GM12878 (cell line): Measurements from ENCODE around the gene GPER1. TPM values are rescaled to one million over a fixed set of nuclear protein-coding genes. Genes with fewer than 3 reads are reported as not detected.

Experiments
- ATAC-seq: fragments of 200-7000 bp; cut with Tn5 transposase; 3 replicates; pipeline ENCODE4 v1.9.1; 2020; ENCODE audit warnings: mild to moderate bottlenecking, moderate library complexity
- BruUV-seq: library from RNA; stranded (reverse); fragments of 400-500 nt; replicated peaks from 2 replicates; lab custom pipeline; 2021; lab: Mats Ljungman, UMichigan
- CTCF ChIA-PET: fragments of 300-600 bp; sonication (Branson Sonifier 250); formaldehyde crosslinking; extraction: SDS; loops from one replicate; lab custom pipeline; 2021; ENCODE audit warnings: inconsistent platforms; lab: Yijun Ruan, JAX
- POLR2A ChIA-PET: fragments of 350-600 bp; formaldehyde crosslinking; extraction: SDS; loops from one replicate; lab custom pipeline; 2021; ENCODE audit warnings: inconsistent platforms; lab: Charles Lee
- RAD21 ChIA-PET: fragments of 300-600 bp; sonication (Branson Sonifier 250); formaldehyde crosslinking; loops from one replicate; lab custom pipeline; 2023; ENCODE audit warnings: antibody characterized with exemption; ENCODE audit not compliant: unreplicated experiment; lab: Charles Lee
- SMC1A ChIA-PET: fragments of 300-600 bp; sonication (Branson Sonifier 250); formaldehyde crosslinking; loops from one replicate; lab custom pipeline; 2023; ENCODE audit not compliant: unreplicated experiment, uncharacterized antibody; lab: Charles Lee
- DNase-seq: peaks from one replicate; pipeline ENCODE4 v3.0.0-alpha.2; 2011; ENCODE audit warnings: low read depth, low spot score
- FAIRE-seq: peaks from 3 replicates; lab custom pipeline; 2011; peaks lifted over from hg19 to GRCh38; lab: Jason Lieb, UNC
- H2AFZ ChIP-seq: 2 replicates; pipeline ENCODE4 v1.6.0; 2011; ENCODE audit warnings: low read depth, low read length, control low read depth; ENCODE audit not compliant: control insufficient read depth
- H3K27ac ChIP-seq: 2 replicates; pipeline ENCODE4 v1.5.1; 2011; ENCODE audit warnings: control low read depth; ENCODE audit not compliant: control insufficient read depth, insufficient read depth
- H3K27me3 ChIP-seq, 2 experiments: replicated peaks in 1 of 2; 2 replicates each; pipeline versions ENCODE4 v1.6.0 to v1.6.1; 2011; ENCODE audit warnings: low read length in 1 of 2; ENCODE audit not compliant: control insufficient read depth in 2 of 2, insufficient read depth in 2 of 2
- H3K36me3 ChIP-seq, 2 experiments: 2 replicates each; pipeline ENCODE4 v1.5.1; 2011; ENCODE audit warnings: low read length in 1 of 2; ENCODE audit not compliant: control insufficient read depth in 2 of 2, insufficient read depth in 2 of 2
- H3K4me1 ChIP-seq: 2 replicates; pipeline ENCODE4 v1.6.1; 2011; ENCODE audit warnings: mild to moderate bottlenecking, low read length, moderate library complexity, mixed read lengths; ENCODE audit not compliant: control insufficient read depth, insufficient read depth
- H3K4me2 ChIP-seq: 2 replicates; pipeline ENCODE4 v1.6.0; 2011; ENCODE audit warnings: control low read depth; ENCODE audit not compliant: control insufficient read depth, insufficient read depth
- H3K4me3 ChIP-seq: fragments of 200-600 bp; sonication (generic); 2 replicates; pipeline ENCODE4 v1.5.1; 2016
- H3K79me2 ChIP-seq: 2 replicates; pipeline ENCODE4 v1.6.0; 2011; ENCODE audit warnings: low read length; ENCODE audit not compliant: control insufficient read depth, insufficient read depth
- H3K9ac ChIP-seq: 2 replicates; pipeline ENCODE4 v1.8.0; 2011; ENCODE audit warnings: low read length, control low read depth, mixed read lengths; ENCODE audit not compliant: control insufficient read depth, insufficient read depth
- H3K9me3 ChIP-seq: replicated peaks from 3 replicates; pipeline ENCODE4 v1.5.1; 2011; ENCODE audit warnings: mild to moderate bottlenecking, low read length; ENCODE audit not compliant: control insufficient read depth, insufficient read depth
- H4K20me1 ChIP-seq: 2 replicates; pipeline ENCODE4 v1.6.0; 2011; ENCODE audit not compliant: control insufficient read depth, insufficient read depth
- ATF3 ChIP-seq: IDR thresholded peaks from 2 replicates; pipeline ENCODE4 v1.6.1; 2011; ENCODE audit warnings: low read depth, mild to moderate bottlenecking, low read length, moderate library complexity, borderline replicate concordance; ENCODE audit errors: extremely low read depth
- BHLHE40 ChIP-seq, 2 experiments: fragments of 450-650 bp in 1 of 2; IDR thresholded peaks; 2 replicates each; pipeline ENCODE4 v1.6.1; 2011 to 2017; ENCODE audit warnings: low read depth in 2 of 2, borderline replicate concordance in 1 of 2, improper control_type of control experiment in 1 of 2, low read length in 1 of 2, mild to moderate bottlenecking in 1 of 2
- EGR1 ChIP-seq, 2 experiments: IDR thresholded peaks; 1 replicate in 1 of 2; 2 replicates in 1 of 2; pipeline ENCODE4 v1.6.1; 2011 to 2012; ENCODE audit warnings: low read depth in 2 of 2, low read length in 2 of 2, borderline replicate concordance in 1 of 2, mild to moderate bottlenecking in 1 of 2, moderate library complexity in 1 of 2
- HCFC1 ChIP-seq: fragments of 150-350 bp; IDR thresholded peaks from 2 replicates; pipeline ENCODE4 v1.6.1; 2014; ENCODE audit warnings: low read length
- IKZF1 ChIP-seq: fragments of 450-650 bp; conservative IDR thresholded peaks from 2 replicates; pipeline ENCODE4 v1.6.1; 2017; ENCODE audit warnings: antibody characterized with exemption, mild to moderate bottlenecking
- JUND ChIP-seq: IDR thresholded peaks from 2 replicates; pipeline ENCODE4 v1.6.1; 2012; ENCODE audit warnings: low read depth, mild to moderate bottlenecking, low read length, improper control_type of control experiment, moderate library complexity
- MYB ChIP-seq: fragments of 150-350 bp; IDR thresholded peaks from 2 replicates; pipeline ENCODE4 v1.6.1; 2014; ENCODE audit warnings: mild to moderate bottlenecking, low read depth, low read length, borderline replicate concordance
- PKNOX1 ChIP-seq: fragments of 450-650 bp; IDR thresholded peaks from 2 replicates; pipeline ENCODE4 v1.6.1; 2016; ENCODE audit warnings: mild to moderate bottlenecking
- RBBP5 ChIP-seq: fragments of 200-600 bp; sonication (generic); conservative IDR thresholded peaks from 2 replicates; pipeline ENCODE4 v1.6.1; 2016
- SRF ChIP-seq, 2 experiments: IDR thresholded peaks; 2 replicates each; pipeline ENCODE4 v1.6.1; 2011; ENCODE audit warnings: low read depth in 2 of 2, low read length in 2 of 2, mild to moderate bottlenecking in 1 of 2, moderate library complexity in 1 of 2
- TCF7 ChIP-seq: IDR thresholded peaks from 2 replicates; pipeline ENCODE4 v1.6.1; 2014; ENCODE audit warnings: antibody characterized with exemption, borderline replicate concordance
- USF2 ChIP-seq: IDR thresholded peaks from 2 replicates; pipeline ENCODE4 v1.6.1; 2011; ENCODE audit warnings: low read depth, low read length, improper control_type of control experiment, borderline replicate concordance
- ZNF384 ChIP-seq: IDR thresholded peaks from 2 replicates; pipeline ENCODE4 v1.6.1; 2012; ENCODE audit warnings: low read depth, mild to moderate bottlenecking, low read length, improper control_type of control experiment, borderline replicate concordance
- WGBS: methylation state at CpG from one replicate; pipeline ENCODE4 v1.1.6; 2016; ENCODE audit warnings: low lambda C conversion rate; ENCODE audit not compliant: insufficient replicate concordance, insufficient coverage; ENCODE audit errors: missing lambda C conversion rate; 5-methylcytosine and 5-hydroxymethylcytosine counted together
- in situ Hi-C: fragments of 300-500 bp; cut with MboI; formaldehyde crosslinking; loops from 9 replicates; pipeline ENCODE4 v1.14.3; 2018; ENCODE audit warnings: mixed read lengths
- intact Hi-C: fragments of 100-400 bp; cut with micrococcal nuclease; formaldehyde crosslinking; loops from one replicate; pipeline ENCODE4 v1.14.2; 2022; ENCODE audit not compliant: unreplicated experiment
- polyA plus RNA-seq, 11 experiments: library from polyadenylated mRNA; depleted of rRNA in 4 of 11; unstranded in 6 of 11; stranded (reverse) in 5 of 11; fragments of >200 nt; fragmentation: Nextera tagmentation in 4 of 11; fragmentation: Illumina TruSeq in 1 of 11; extraction: Ambion mirVana in 4 of 11; extraction: Trizol in 1 of 11; gene quantifications; 1 replicate in 1 of 11; 2 replicates in 10 of 11; pipeline versions ENCODE4 v1.2.1 to v1.2.3, GENCODE V29; 2011 to 2016; ENCODE audit warnings: inconsistent platforms in 2 of 11, missing spikeins in 2 of 11, low read depth in 1 of 11
- total RNA-seq, 4 experiments: library from RNA; depleted of rRNA in 3 of 4; stranded (reverse); fragments of >200 nt in 3 of 4; fragmentation: Illumina TruSeq in 1 of 4; extraction: Trizol in 1 of 4; gene quantifications; 2 replicates each; pipeline versions ENCODE4 v1.2.1 to v1.2.3, GENCODE V29; 2013 to 2021

The GPER1 gene
- total and polyA plus RNA-seq, 10 of the 15 experiments (the other 5 are each of a cell fraction or from before 2014, with no cell fraction given) = 0.03 to 6.5 (median 2.6) TPM

- DNase-seq = no peak
- SMC1A ChIA-PET = interaction anchor here (1.1 to 1.3 kb wide), 2 partner anchors 9 to 14 kb away, joined by 3 to 5 read pairs; no protein-coding TSS in a partner anchor
- in situ Hi-C loops = no loop called here
Observed at GRCh38 chr7:1113548-1113885, 25.6 kb downstream of the GPER1 start.

More at GRCh38 chr7:1113548-1113885, 25.6 kb downstream of the GPER1 start:
- CTCF ChIA-PET = no interaction called here
- POLR2A ChIA-PET = no interaction called here
- Histone ChIP-seq H3K4me1 (no peaks in the 10 kb centered on the region), H2AFZ (no peak overlapping the region), H3K9ac (no peak overlapping the region), H3K4me3 (no peak overlapping the region), H3K36me3 (peaks cover 0 to 1% of the 10 kb centered on the region in 2 experiments; a peak in 2 of 4 replicates), H3K4me2 (no peak overlapping the region), H4K20me1 (no peaks in the 10 kb centered on the region), H3K27me3 (no peaks in the 10 kb centered on the region), H3K27ac (no peak overlapping the region), H3K79me2 (no peaks in the 10 kb centered on the region), H3K9me3 (no peaks in the 10 kb centered on the region)
- TF ChIP-seq ZNF384 (no peak), MYB (no peak), HCFC1 (no peak), BHLHE40 (IDR thresholded peaks at IDR 0.05; ENCODE audit: borderline replicate concordance in 1 of 2, low read depth in 2 of 2, low read length in 1 of 2) (no peak), USF2 (no peak), IKZF1 (no peak), JUND (no peak), RBBP5 (no peak), SRF (IDR thresholded peaks at IDR 0.05; ENCODE audit: low read depth in 2 of 2, low read length in 2 of 2) (no peak), ATF3 (no peak), PKNOX1 (no peak), EGR1 (IDR thresholded peaks at IDR 0.05; ENCODE audit: borderline replicate concordance in 1 of 2, low read depth in 2 of 2, low read length in 2 of 2) (no peak), TCF7 (no peak)
- ATAC-seq (no peak), FAIRE-seq (no peak)
- intact Hi-C loops = no loop called here
- WGBS = 97% methylated on average over 18 of the region's 18 CpGs
- RAD21 ChIA-PET = no interaction called here
- no TSS peak for BruUV-seq
